GM12872 (cell line): ENCODE results near the gene WTIP.

Experiments
- TF ChIP-seq, protein P1 (sequence below): IDR thresholded peaks from 3 replicates; pipeline ENCODE4 v1.5.1; 2011; ENCODE audit warnings: low read depth, mild to moderate bottlenecking, low read length, moderate library complexity; ENCODE audit not compliant: insufficient read depth

Gene WTIP

GRCh38 chr19:34503531-34504272, 22.1 kb downstream of the WTIP start:
- TF ChIP-seq, protein P1, sequence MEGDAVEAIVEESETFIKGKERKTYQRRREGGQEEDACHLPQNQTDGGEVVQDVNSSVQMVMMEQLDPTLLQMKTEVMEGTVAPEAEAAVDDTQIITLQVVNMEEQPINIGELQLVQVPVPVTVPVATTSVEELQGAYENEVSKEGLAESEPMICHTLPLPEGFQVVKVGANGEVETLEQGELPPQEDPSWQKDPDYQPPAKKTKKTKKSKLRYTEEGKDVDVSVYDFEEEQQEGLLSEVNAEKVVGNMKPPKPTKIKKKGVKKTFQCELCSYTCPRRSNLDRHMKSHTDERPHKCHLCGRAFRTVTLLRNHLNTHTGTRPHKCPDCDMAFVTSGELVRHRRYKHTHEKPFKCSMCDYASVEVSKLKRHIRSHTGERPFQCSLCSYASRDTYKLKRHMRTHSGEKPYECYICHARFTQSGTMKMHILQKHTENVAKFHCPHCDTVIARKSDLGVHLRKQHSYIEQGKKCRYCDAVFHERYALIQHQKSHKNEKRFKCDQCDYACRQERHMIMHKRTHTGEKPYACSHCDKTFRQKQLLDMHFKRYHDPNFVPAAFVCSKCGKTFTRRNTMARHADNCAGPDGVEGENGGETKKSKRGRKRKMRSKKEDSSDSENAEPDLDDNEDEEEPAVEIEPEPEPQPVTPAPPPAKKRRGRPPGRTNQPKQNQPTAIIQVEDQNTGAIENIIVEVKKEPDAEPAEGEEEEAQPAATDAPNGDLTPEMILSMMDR, result no peak

DNA sequence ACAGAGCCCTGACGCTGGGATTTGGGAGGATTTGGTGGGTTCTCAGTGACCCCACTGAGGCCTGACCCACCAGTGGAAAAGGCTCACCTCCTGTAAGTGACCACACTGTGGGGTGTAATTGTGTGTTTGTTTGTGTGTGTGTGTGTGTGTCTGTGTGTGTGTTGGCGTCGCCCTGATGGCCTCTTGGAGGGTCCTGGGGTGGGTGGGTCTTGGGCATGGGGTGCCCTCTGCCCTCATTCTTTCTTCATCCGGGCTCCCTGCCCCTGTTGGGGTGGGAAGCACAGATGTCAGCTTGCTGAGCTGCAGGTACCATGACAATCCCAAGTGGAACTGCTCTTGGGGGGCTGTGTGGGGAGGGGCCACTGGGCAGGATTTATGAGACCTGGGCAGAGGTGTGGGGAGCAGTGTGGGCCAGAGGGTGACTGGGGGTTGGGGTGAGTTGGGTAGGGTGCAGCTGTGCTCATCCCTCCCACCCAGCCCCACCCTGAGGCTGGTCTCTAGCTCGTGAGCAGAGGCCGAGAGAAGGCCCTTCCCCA, 22.8 kb downstream of the WTIP start:
- TF ChIP-seq, protein P1, result no peak

GRCh38 chr19:34504809-34505291, 23.3 kb downstream of the WTIP start:
- TF ChIP-seq, protein P1, result no peak

GRCh38 chr19:34505321-34506025, 23.9 kb downstream of the WTIP start:
- TF ChIP-seq, protein P1, result no peak

DNA sequence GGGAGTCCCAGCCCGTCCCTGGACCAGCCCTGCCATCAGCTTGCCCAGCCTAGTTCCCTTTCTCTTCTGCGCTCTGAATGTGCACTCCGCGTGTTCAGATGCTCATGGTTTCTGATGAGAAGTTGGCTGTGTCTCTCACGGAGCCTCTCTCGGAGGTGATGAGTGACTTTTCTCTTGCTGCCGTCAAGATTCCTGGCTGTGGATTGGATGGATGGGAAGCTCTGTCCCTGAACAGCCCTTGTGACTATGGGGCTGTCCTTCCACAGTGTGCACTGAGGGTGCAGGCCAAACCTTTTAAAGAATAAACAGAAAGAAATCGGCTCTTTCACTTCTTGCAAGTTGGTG, 24.4 kb downstream of the WTIP start:
- TF ChIP-seq, protein P1, result no peak

- TF ChIP-seq, protein P1, result no peak
These were observed 26.0 kb downstream of the WTIP start for GRCh38 chr19:34507414-34508067.

DNA sequence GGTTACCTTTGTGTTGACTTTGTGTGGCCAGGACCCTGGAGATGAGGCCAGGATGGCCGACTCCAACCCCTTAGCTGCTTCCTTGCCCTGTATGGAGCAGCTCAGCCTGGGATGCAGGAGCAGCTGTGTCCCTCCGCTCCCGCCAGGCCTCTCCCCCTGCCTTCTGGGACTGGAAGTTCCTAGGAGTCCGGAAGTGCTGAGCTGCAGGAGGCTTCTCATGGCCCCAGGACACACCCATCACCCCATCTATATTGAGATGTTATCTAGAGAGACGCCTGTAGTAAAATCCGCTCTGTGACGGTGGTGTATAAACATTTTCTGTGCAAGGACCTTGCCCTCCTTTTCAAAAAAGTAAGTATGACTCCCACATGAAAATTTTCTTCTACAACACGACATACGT, 27.0 kb downstream of the WTIP start:
- TF ChIP-seq, protein P1, result no peak
